A673 (cell line): ENCODE results near the gene TMEM126A. TPM values are rescaled to one million over a fixed set of nuclear protein-coding genes. Genes with fewer than 3 reads are reported as not detected.

Source experiments
- BruUV-seq: library from RNA; stranded (reverse); fragments of 400-500 nt; replicated peaks from 2 replicates; lab custom pipeline; 2021; lab: Mats Ljungman, UMichigan
- CTCF ChIA-PET: fragments of 300-600 bp; sonication (Branson Sonifier 250); formaldehyde crosslinking; loops from one replicate; lab custom pipeline; 2022; ENCODE audit warnings: antibody characterized with exemption; lab: Charles Lee
- POLR2A ChIA-PET: fragments of 300-600 bp; sonication (Branson Sonifier 250); formaldehyde crosslinking; loops from one replicate; lab custom pipeline; 2022; ENCODE audit warnings: antibody characterized with exemption; ENCODE audit not compliant: low non-redundant PET; lab: Charles Lee
- DNase-seq: peaks from one replicate; pipeline ENCODE4 v3.0.0-alpha.2; 2015; ENCODE audit warnings: low spot score
- H3K27ac ChIP-seq: fragments of 200-600 bp; sonication (generic); 2 replicates; pipeline ENCODE4 v1.5.1; 2016; ENCODE audit warnings: mixed run types, low read depth, mild to moderate bottlenecking, mixed read lengths, antibody characterized with exemption, low read length; ENCODE audit not compliant: poor library complexity, severe bottlenecking
- H3K27me3 ChIP-seq: fragments of 200-600 bp; sonication (generic); replicated peaks from 2 replicates; pipeline ENCODE4 v1.6.1; 2017; ENCODE audit warnings: mixed run types, low read depth, mild to moderate bottlenecking, mixed read lengths, antibody characterized with exemption, low read length; ENCODE audit not compliant: insufficient read depth, poor library complexity
- H3K36me3 ChIP-seq: fragments of 200-600 bp; sonication (generic); 2 replicates; pipeline ENCODE4 v1.6.1; 2016; ENCODE audit warnings: mixed run types, mild to moderate bottlenecking, mixed read lengths, antibody characterized with exemption, low read length; ENCODE audit not compliant: insufficient read depth, poor library complexity, severe bottlenecking
- H3K4me1 ChIP-seq: fragments of 200-600 bp; sonication (generic); 2 replicates; pipeline ENCODE4 v1.6.1; 2017; ENCODE audit warnings: mixed run types, mild to moderate bottlenecking, mixed read lengths, antibody characterized with exemption, low read length; ENCODE audit not compliant: insufficient read depth, poor library complexity, severe bottlenecking
- H3K4me3 ChIP-seq: fragments of 200-600 bp; sonication (generic); 2 replicates; pipeline ENCODE4 v1.5.1; 2016; ENCODE audit warnings: low read depth, mixed run types, mild to moderate bottlenecking, mixed read lengths, low read length; ENCODE audit not compliant: poor library complexity, severe bottlenecking
- H3K9me3 ChIP-seq: fragments of 200-600 bp; sonication (generic); 2 replicates; pipeline ENCODE4 v1.6.1; 2016; ENCODE audit warnings: mixed run types, low read depth, mild to moderate bottlenecking, mixed read lengths, antibody characterized with exemption, low read length; ENCODE audit not compliant: poor library complexity, severe bottlenecking
- EZH2 ChIP-seq: fragments of 200-600 bp; sonication (generic); IDR thresholded peaks from 2 replicates; pipeline ENCODE4 v1.6.1; 2017; ENCODE audit warnings: borderline replicate concordance, low read depth, mild to moderate bottlenecking, mixed read lengths, antibody characterized with exemption, low read length; ENCODE audit not compliant: poor library complexity, severe bottlenecking
- intact Hi-C: fragments of 100-400 bp; cut with micrococcal nuclease; formaldehyde crosslinking; loops from one replicate; pipeline ENCODE4 v1.10.0; 2022; ENCODE audit not compliant: unreplicated experiment
- total RNA-seq: library from RNA; stranded (reverse); gene quantifications from 2 replicates; pipeline ENCODE4 v1.2.3, GENCODE V29; 2021
- TF ChIP-seq, protein P1 (sequence below): fragments of 300-800, 200-600 bp; sonication (generic); conservative IDR thresholded peaks from 2 replicates; pipeline ENCODE4 v1.5.1; 2017; ENCODE audit warnings: low read depth, mild to moderate bottlenecking, antibody characterized with exemption, low read length, moderate library complexity, mixed read lengths

TMEM126A gene
- total RNA-seq, 1 experiment from 2014 or later = 66.0 TPM

DNA sequence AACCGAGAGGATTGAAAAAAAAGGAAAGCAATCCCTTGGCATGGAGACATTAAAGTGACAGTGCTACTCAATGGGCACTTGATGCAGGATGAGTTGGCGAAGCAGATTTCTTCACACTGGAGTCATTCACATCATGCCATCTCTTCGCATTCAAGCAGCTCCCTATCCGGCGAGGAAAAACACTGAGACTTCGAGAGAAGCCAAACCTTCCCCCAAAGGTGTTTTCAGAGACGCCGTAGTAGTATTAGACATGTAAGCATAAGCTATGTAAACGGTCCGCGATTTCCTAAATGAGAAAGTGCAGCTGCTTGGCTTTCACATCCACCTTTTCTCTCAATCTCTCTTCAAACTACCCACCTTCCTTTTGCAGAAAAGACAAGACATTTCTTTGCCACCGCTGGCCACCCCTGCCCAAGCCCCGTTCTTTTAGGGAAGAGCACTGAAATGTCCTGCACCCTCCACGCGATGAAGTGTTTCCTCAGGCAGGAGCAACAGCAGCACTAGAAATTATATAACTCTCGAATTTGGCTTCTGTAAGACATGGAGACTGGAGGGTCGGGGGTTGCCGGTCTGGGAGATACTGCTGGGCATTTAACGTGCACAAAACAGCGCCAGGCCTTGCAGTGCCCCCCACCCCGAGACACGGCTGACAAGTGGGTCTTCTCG lies 20.3 kb upstream of the TMEM126A start, which contains the start of gene DLG2:
Gene DLG2, minus strand, starts transcription at position 13 of the 666 bp plus-strand sequence.
- H3K4me1 ChIP-seq = peaks cover 16% of the 10 kb centered on the region
- peak; percentile 19 for DNase-seq
- H3K4me3 ChIP-seq = peak within 1 kb of the TSS; percentile 70
- BruUV-seq = TSS peak; percentile 66
- CTCF ChIA-PET = interaction anchor here (1.1 kb wide), 1 partner anchor 980 kb away, joined by 3 read pairs; no protein-coding TSS in a partner anchor
- peaks cover 12% of the 10 kb centered on the region for H3K36me3 ChIP-seq
- peak within 1 kb of the TSS; percentile 23 for H3K27ac ChIP-seq
- peaks cover 9% of the 10 kb centered on the region for H3K27me3 ChIP-seq
- TF ChIP-seq, protein P1, sequence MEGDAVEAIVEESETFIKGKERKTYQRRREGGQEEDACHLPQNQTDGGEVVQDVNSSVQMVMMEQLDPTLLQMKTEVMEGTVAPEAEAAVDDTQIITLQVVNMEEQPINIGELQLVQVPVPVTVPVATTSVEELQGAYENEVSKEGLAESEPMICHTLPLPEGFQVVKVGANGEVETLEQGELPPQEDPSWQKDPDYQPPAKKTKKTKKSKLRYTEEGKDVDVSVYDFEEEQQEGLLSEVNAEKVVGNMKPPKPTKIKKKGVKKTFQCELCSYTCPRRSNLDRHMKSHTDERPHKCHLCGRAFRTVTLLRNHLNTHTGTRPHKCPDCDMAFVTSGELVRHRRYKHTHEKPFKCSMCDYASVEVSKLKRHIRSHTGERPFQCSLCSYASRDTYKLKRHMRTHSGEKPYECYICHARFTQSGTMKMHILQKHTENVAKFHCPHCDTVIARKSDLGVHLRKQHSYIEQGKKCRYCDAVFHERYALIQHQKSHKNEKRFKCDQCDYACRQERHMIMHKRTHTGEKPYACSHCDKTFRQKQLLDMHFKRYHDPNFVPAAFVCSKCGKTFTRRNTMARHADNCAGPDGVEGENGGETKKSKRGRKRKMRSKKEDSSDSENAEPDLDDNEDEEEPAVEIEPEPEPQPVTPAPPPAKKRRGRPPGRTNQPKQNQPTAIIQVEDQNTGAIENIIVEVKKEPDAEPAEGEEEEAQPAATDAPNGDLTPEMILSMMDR = no peak
- no peak for TF ChIP-seq EZH2
- POLR2A ChIA-PET = no interaction called here
- intact Hi-C loops = no loop called here
- no peaks in the 10 kb centered on the region for H3K9me3 ChIP-seq

DNA sequence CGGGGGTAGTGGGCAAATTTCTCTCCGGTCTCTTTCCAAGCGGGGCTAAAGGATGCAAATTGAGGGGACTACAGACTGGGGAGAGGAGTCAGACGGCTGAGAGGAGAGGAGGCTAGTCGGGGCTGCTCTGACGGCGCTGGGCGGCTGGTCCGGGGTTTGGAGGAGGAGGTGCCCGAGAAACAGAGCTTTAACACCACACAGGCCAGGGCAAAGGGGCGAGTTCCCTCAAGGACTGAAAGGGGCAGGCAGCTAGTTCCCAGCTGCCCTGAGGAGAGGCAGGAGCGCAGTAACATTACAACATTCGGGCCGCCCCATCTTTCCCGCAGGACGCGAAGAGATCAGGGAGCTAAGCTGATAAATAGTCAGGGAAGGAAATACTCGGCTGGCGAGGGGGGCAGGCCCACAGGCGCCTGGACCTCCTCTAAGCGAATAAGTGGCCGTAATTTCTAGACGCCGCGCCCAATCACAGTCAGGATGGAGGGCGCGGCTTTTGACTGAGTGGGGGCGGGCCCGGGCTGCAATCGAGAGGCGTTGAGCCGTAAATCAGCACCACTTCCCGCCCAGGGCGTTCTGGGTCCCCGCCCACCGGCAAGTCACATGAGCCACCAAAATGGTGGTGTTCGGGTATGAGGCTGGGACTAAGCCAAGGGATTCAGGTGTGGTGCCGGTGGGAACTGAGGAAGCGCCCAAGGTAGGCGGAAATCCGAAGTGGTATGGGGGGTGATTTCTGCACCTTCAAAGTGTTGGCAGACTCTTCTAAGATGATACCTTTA lies 19.6 kb upstream of the TMEM126A start, which contains the start of gene TMEM126B:
Gene TMEM126B, plus strand, starts transcription at position 596 of the 773 bp plus-strand sequence. Its CDS starts 15 bp downstream, at position 611.
- BruUV-seq = no TSS peak
- POLR2A ChIA-PET = interaction anchor here (0.6 to 1.0 kb wide), 2 partner anchors 37 to 181 kb away, joined by 3 read pairs; partner anchors contain the start of gene CREBZF
- Histone ChIP-seq H3K4me3 (peak within 1 kb of the TSS; percentile 70), H3K27ac (peak within 1 kb of the TSS; percentile 76), H3K4me1 (peaks cover 16% of the 10 kb centered on the region), H3K9me3 (no peaks in the 10 kb centered on the region), H3K36me3 (peaks cover 12% of the 10 kb centered on the region), H3K27me3 (peaks cover 9% of the 10 kb centered on the region)
- intact Hi-C loops = loop anchor here (1.0 kb wide), 1 partner anchor 37 kb away; the partner anchor contains the start of gene CREBZF
- CTCF ChIA-PET = interaction anchor here (0.9 to 1.1 kb wide), 2 partner anchors 227 to 980 kb away, joined by 3 to 6 read pairs; partner anchors contain the start of gene CCDC83
- TF ChIP-seq EZH2 = no peak
- TF ChIP-seq, protein P1 = no peak
- DNase-seq = peak; percentile 100

DNA sequence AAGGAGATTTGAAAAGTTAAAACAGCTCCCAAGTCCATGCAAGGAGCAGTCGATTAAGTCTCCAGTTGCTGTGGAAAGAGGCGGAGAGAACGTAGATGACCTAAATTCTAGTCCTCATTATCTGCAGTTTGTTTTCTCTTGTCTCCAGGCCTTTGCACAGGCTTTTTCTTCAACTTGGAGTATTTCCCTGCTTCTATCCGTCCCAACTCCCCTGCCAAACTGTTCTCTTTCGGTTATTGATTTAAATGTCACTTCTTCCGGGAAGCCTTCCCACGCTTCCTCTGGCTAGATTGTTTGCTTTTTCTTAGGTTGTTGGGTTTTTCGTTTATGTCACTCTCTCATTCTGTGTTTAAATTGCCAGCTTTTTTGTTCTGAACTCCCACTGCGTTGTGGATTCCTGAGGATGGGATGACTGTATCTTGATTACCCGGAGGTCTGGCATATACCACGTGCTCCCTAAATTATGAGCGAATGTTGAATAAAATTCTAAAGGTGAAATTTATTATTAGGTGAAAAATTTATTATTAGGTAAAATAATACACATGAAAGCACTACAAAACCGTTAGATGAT lies 18.9 kb upstream of the TMEM126A start:
- Histone ChIP-seq H3K9me3 (no peaks in the 10 kb centered on the region), H3K27ac (peak overlapping the region; percentile 76), H3K27me3 (peaks cover 9% of the 10 kb centered on the region), H3K4me1 (peaks cover 16% of the 10 kb centered on the region), H3K4me3 (peak overlapping the region; percentile 70), H3K36me3 (peaks cover 12% of the 10 kb centered on the region)
- ChIA-PET CTCF (interaction anchor here (0.9 to 1.1 kb wide), 2 partner anchors 226 to 979 kb away, joined by 3 to 6 read pairs; partner anchors contain the start of gene CCDC83), POLR2A (interaction anchor here (0.6 to 1.0 kb wide), 2 partner anchors 36 to 180 kb away, joined by 3 read pairs; partner anchors contain the start of gene CREBZF)
- TF ChIP-seq, protein P1 = no peak
- TF ChIP-seq EZH2 = no peak
- TSS peak; percentile 73 for BruUV-seq
- peak; percentile 17 for DNase-seq
- intact Hi-C loops = loop anchor here (1.0 kb wide), 1 partner anchor 36 kb away; the partner anchor contains the start of gene CREBZF
